Measurements from ENCODE around the gene EIF3A. TPM values are rescaled to one million over a fixed set of nuclear protein-coding genes. Genes with fewer than 3 reads are reported as not detected.

The EIF3A gene
- total and polyA plus RNA-seq, 4 donors = 37.1 to 101 (median 80.5) TPM

- TF ChIP-seq CTCF (IDR thresholded peaks at IDR 0.05; ENCODE audit: control extremely low read depth, extremely low read depth) = no peak
- Histone ChIP-seq H3K27ac (ENCODE audit: low read depth in 1 of 2, low read length in 1 of 2) (no peak overlapping the region), H3K36me3 (ENCODE audit: control insufficient read depth in 4 of 4, insufficient read depth in 4 of 4, low read length in 4 of 4) (no peaks in the 10 kb centered on the region), H3K9ac (ENCODE audit: insufficient read depth in 1 of 2, low read length in 2 of 2) (no peak overlapping the region), H3K4me1 (ENCODE audit: control insufficient read depth in 5 of 5, insufficient read depth in 5 of 5, low read length in 5 of 5) (no peaks in the 10 kb centered on the region), H3K9me3 (ENCODE audit: control insufficient read depth in 4 of 4, insufficient read depth in 3 of 4, low read length in 3 of 4) (peaks cover 0 to 3% (median 0%) of the 10 kb centered on the region in 4 donors), H3K4me3 (no peak overlapping the region), H3K27me3 (ENCODE audit: control insufficient read depth in 3 of 3, insufficient read depth in 3 of 3, low read length in 2 of 3) (no peaks in the 10 kb centered on the region)
- ATAC-seq (ENCODE audit: insufficient read depth, low FRiP score) (no peak), DNase-seq (no peak)
- 89 to 91% methylated on average over 3 of the region's 3 CpGs for WGBS, 2 donors
Observed at GRCh38 chr10:118993214-118993613, 87.4 kb downstream of the EIF3A start.

GRCh38 chr10:118992496-118992895 is 88.1 kb downstream of the EIF3A start:
- no peak overlapping the region for H3K27ac ChIP-seq (ENCODE audit: low read depth in 1 of 2, low read length in 1 of 2)
- no peaks in the 10 kb centered on the region for H3K27me3 ChIP-seq (ENCODE audit: control insufficient read depth in 3 of 3, insufficient read depth in 3 of 3, low read length in 2 of 3)
- 81 to 82% methylated on average over 2 of the region's 2 CpGs for WGBS, 2 donors
- H3K36me3 ChIP-seq (ENCODE audit: control insufficient read depth in 4 of 4, insufficient read depth in 4 of 4, low read length in 4 of 4) = no peaks in the 10 kb centered on the region
- no peaks in the 10 kb centered on the region for H3K4me1 ChIP-seq (ENCODE audit: control insufficient read depth in 5 of 5, insufficient read depth in 5 of 5, low read length in 5 of 5)
- peaks cover 0 to 3% (median 0%) of the 10 kb centered on the region in 4 donors for H3K9me3 ChIP-seq (ENCODE audit: control insufficient read depth in 4 of 4, insufficient read depth in 3 of 4, low read length in 3 of 4)
- no peak overlapping the region for H3K4me3 ChIP-seq
- H3K9ac ChIP-seq (ENCODE audit: insufficient read depth in 1 of 2, low read length in 2 of 2) = no peak overlapping the region
- no peak for TF ChIP-seq CTCF (IDR thresholded peaks at IDR 0.05; ENCODE audit: control extremely low read depth, extremely low read depth)
- ATAC-seq (ENCODE audit: insufficient read depth, low FRiP score) (no peak), DNase-seq (no peak)

GRCh38 chr10:118990326-118990725 is 90.3 kb downstream of the EIF3A start:
- TF ChIP-seq CTCF (IDR thresholded peaks at IDR 0.05; ENCODE audit: control extremely low read depth, extremely low read depth) = no peak
- no peak overlapping the region for H3K27ac ChIP-seq (ENCODE audit: low read depth in 1 of 2, low read length in 1 of 2)
- 93 to 98% methylated on average over 1 of the region's 1 CpG for WGBS, 2 donors
- no peak overlapping the region for H3K9ac ChIP-seq (ENCODE audit: insufficient read depth in 1 of 2, low read length in 2 of 2)
- DNase-seq = no peak
- H3K9me3 ChIP-seq (ENCODE audit: control insufficient read depth in 4 of 4, insufficient read depth in 3 of 4, low read length in 3 of 4) = peaks cover 0 to 5% (median 1%) of the 10 kb centered on the region in 4 donors
- H3K27me3 ChIP-seq (ENCODE audit: control insufficient read depth in 3 of 3, insufficient read depth in 3 of 3, low read length in 2 of 3) = no peaks in the 10 kb centered on the region
- no peaks in the 10 kb centered on the region for H3K4me1 ChIP-seq (ENCODE audit: control insufficient read depth in 5 of 5, insufficient read depth in 5 of 5, low read length in 5 of 5)
- ATAC-seq (ENCODE audit: insufficient read depth, low FRiP score) = no peak
- H3K4me3 ChIP-seq = no peak overlapping the region
- no peaks in the 10 kb centered on the region for H3K36me3 ChIP-seq (ENCODE audit: control insufficient read depth in 4 of 4, insufficient read depth in 4 of 4, low read length in 4 of 4)

Data from lung (tissue), 12 donors.